ENCODE measurements around the gene PIEZO1.

- TF ChIP-seq CTCF (IDR thresholded peaks at IDR 0.05), result no peak
- TF ChIP-seq ZFX (IDR thresholded peaks at IDR 0.05; ENCODE audit: borderline replicate concordance), result no peak
Measured at GRCh38 chr16:88770461-88771293, 14.3 kb downstream of the PIEZO1 start.

Measured in 22Rv1 (cell line).